Caco-2 (cell line): ENCODE data around the gene FMN1. TPM values are rescaled to one million over a fixed set of nuclear protein-coding genes. Genes with fewer than 3 reads are reported as not detected.

ENCODE experiments used
- BruUV-seq: library from RNA; stranded (reverse); fragments of 400-500 nt; replicated peaks from 2 replicates; lab custom pipeline; 2021; lab: Mats Ljungman, UMichigan
- CTCF ChIA-PET: fragments of 300-600 bp; sonication (Branson Sonifier 250); formaldehyde crosslinking; loops from one replicate; lab custom pipeline; 2022; ENCODE audit warnings: antibody characterized with exemption; lab: Charles Lee
- POLR2A ChIA-PET: fragments of 300-600 bp; sonication (Branson Sonifier 250); formaldehyde crosslinking; loops from one replicate; lab custom pipeline; 2022; ENCODE audit warnings: antibody characterized with exemption; lab: Charles Lee
- DNase-seq, 2 experiments: peaks; one replicate each; pipeline versions ENCODE4 v3.0.0 to v3.0.0-alpha.2; 2020 to 2022
- H3K27me3 ChIP-seq: replicated peaks from 2 replicates; pipeline ENCODE4 v1.6.0; 2011; ENCODE audit warnings: low read length; ENCODE audit not compliant: control insufficient read depth, insufficient read depth
- H3K36me3 ChIP-seq: 2 replicates; pipeline ENCODE4 v1.5.1; 2011; ENCODE audit warnings: low read length; ENCODE audit not compliant: control insufficient read depth, insufficient read depth
- H3K4me1 ChIP-seq: fragments of 250-450 bp; sonication (Bioruptor Pico); 2 replicates; pipeline ENCODE4 v1.5.1; 2020; ENCODE audit warnings: mild to moderate bottlenecking
- H3K4me3 ChIP-seq: 2 replicates; pipeline ENCODE4 v1.5.1; 2011; ENCODE audit warnings: low read depth, mild to moderate bottlenecking, control low read depth, low read length
- H3K9me3 ChIP-seq: fragments of 250-450 bp; sonication (Bioruptor Pico); 2 replicates; pipeline ENCODE4 v1.5.1; 2020; ENCODE audit warnings: mild to moderate bottlenecking, moderate library complexity
- H3K27ac Mint-ChIP-seq: one replicate; pipeline ENCODE4 v1.8.0; 2022; ENCODE audit warnings: mixed read lengths; ENCODE audit not compliant: unreplicated experiment
- H3K27me3 Mint-ChIP-seq: one replicate; pipeline ENCODE4 v1.8.0; 2022; ENCODE audit warnings: mixed read lengths; ENCODE audit not compliant: insufficient read depth, unreplicated experiment
- H3K36me3 Mint-ChIP-seq: one replicate; pipeline ENCODE4 v1.8.0; 2022; ENCODE audit warnings: mild to moderate bottlenecking, mixed read lengths; ENCODE audit not compliant: insufficient read depth, unreplicated experiment
- H3K4me1 Mint-ChIP-seq: one replicate; pipeline ENCODE4 v1.8.0; 2022; ENCODE audit warnings: low read depth, mixed read lengths; ENCODE audit not compliant: unreplicated experiment
- H3K4me3 Mint-ChIP-seq: one replicate; pipeline ENCODE4 v1.8.0; 2022; ENCODE audit warnings: mild to moderate bottlenecking, moderate library complexity, mixed read lengths; ENCODE audit not compliant: unreplicated experiment
- H3K9me3 Mint-ChIP-seq: one replicate; pipeline ENCODE4 v1.8.0; 2022; ENCODE audit warnings: mixed read lengths; ENCODE audit not compliant: unreplicated experiment
- CTCF ChIP-seq, 2 experiments: fragments of 200-600 bp in 1 of 2; IDR thresholded peaks; 1 replicate in 1 of 2; 2 replicates in 1 of 2; pipeline versions ENCODE4 v1.5.1 to v1.8.0; 2011 to 2022; ENCODE audit warnings: antibody characterized with exemption in 1 of 2, control low read depth in 1 of 2, inconsistent platforms in 1 of 2, low read depth in 1 of 2, low read length in 1 of 2, mild to moderate bottlenecking in 1 of 2, moderate library complexity in 1 of 2; ENCODE audit not compliant: insufficient read depth in 1 of 2, severe bottlenecking in 1 of 2, unreplicated experiment in 1 of 2
- intact Hi-C: fragments of 100-400 bp; cut with micrococcal nuclease; formaldehyde crosslinking; loops from one replicate; pipeline ENCODE4 v1.10.0; 2022; ENCODE audit not compliant: unreplicated experiment
- total RNA-seq: library from RNA; stranded (reverse); gene quantifications from 2 replicates; pipeline ENCODE4 v1.2.3, GENCODE V29; 2022

Gene FMN1
- total RNA-seq, 1 experiment from 2014 or later, result 1.6 TPM

- DNase-seq, result no peak
- Mint-ChIP-seq H3K27me3 (no peaks in the 10 kb centered on the region), H3K36me3 (peaks cover 5% of the 10 kb centered on the region), H3K4me3 (no peak overlapping the region), H3K27ac (no peak overlapping the region), H3K9me3 (no peaks in the 10 kb centered on the region), H3K4me1 (peaks cover 33% of the 10 kb centered on the region)
- H3K4me1 ChIP-seq, result peaks cover 35% of the 10 kb centered on the region
- TF ChIP-seq CTCF (IDR thresholded peaks at IDR 0.05; ENCODE audit: insufficient read depth in 1 of 2, low read depth in 1 of 2, low read length in 1 of 2, severe bottlenecking in 1 of 2, unreplicated experiment in 1 of 2), result no peak
- BruUV-seq, result no TSS peak
- ChIA-PET POLR2A (no interaction called here), CTCF (no interaction called here)
- H3K4me3 ChIP-seq, result no peak overlapping the region
- no peaks in the 10 kb centered on the region for H3K9me3 ChIP-seq
- no peaks in the 10 kb centered on the region for H3K27me3 ChIP-seq
- no peaks in the 10 kb centered on the region for H3K36me3 ChIP-seq
- intact Hi-C loops, result loop anchor here (5.0 kb wide), 1 partner anchor 58 kb away; no protein-coding TSS in a partner anchor
These were observed 10.4 kb upstream of the FMN1 start for GRCh38 chr15:33204926-33205325.

GRCh38 chr15:33204087-33204486, 9.6 kb upstream of the FMN1 start:
- TF ChIP-seq CTCF (IDR thresholded peaks at IDR 0.05; ENCODE audit: insufficient read depth in 1 of 2, low read depth in 1 of 2, low read length in 1 of 2, severe bottlenecking in 1 of 2, unreplicated experiment in 1 of 2), result no peak
- H3K4me3 ChIP-seq, result no peak overlapping the region
- BruUV-seq, result no TSS peak
- H3K27me3 Mint-ChIP-seq, result no peaks in the 10 kb centered on the region
- no peak for DNase-seq
- no peaks in the 10 kb centered on the region for H3K9me3 Mint-ChIP-seq
- ChIA-PET POLR2A (no interaction called here), CTCF (no interaction called here)
- no peak overlapping the region for H3K4me3 Mint-ChIP-seq
- H3K4me1 Mint-ChIP-seq, result peaks cover 41% of the 10 kb centered on the region
- no peaks in the 10 kb centered on the region for H3K27me3 ChIP-seq
- H3K36me3 Mint-ChIP-seq, result peaks cover 5% of the 10 kb centered on the region
- no peaks in the 10 kb centered on the region for H3K36me3 ChIP-seq
- H3K9me3 ChIP-seq, result no peaks in the 10 kb centered on the region
- intact Hi-C loops, result loop anchor here (5.0 kb wide), 1 partner anchor 57 kb away; no protein-coding TSS in a partner anchor
- H3K27ac Mint-ChIP-seq, result no peak overlapping the region
- peaks cover 44% of the 10 kb centered on the region for H3K4me1 ChIP-seq

- no peaks in the 10 kb centered on the region for H3K36me3 ChIP-seq
- TSS peak; percentile 50 for BruUV-seq
- no peaks in the 10 kb centered on the region for H3K27me3 ChIP-seq
- intact Hi-C loops, result loop anchor here (5.0 kb wide), 1 partner anchor 54 kb away; no protein-coding TSS in a partner anchor
- Mint-ChIP-seq H3K27ac (peak overlapping the region; percentile 93), H3K9me3 (no peaks in the 10 kb centered on the region), H3K27me3 (no peaks in the 10 kb centered on the region), H3K4me1 (peaks cover 42% of the 10 kb centered on the region), H3K36me3 (peaks cover 5% of the 10 kb centered on the region), H3K4me3 (peak overlapping the region; percentile 11)
- DNase-seq, result peak; percentile 83 to 92
- ChIA-PET CTCF (no interaction called here), POLR2A (no interaction called here)
- H3K4me1 ChIP-seq, result peaks cover 47% of the 10 kb centered on the region
- peak in 1 of 2 experiments; percentile 28 for TF ChIP-seq CTCF (IDR thresholded peaks at IDR 0.05; ENCODE audit: insufficient read depth in 1 of 2, low read depth in 1 of 2, low read length in 1 of 2, severe bottlenecking in 1 of 2, unreplicated experiment in 1 of 2)
- H3K9me3 ChIP-seq, result no peaks in the 10 kb centered on the region
- H3K4me3 ChIP-seq, result no peak overlapping the region
These were observed 7.1 kb upstream of the FMN1 start for GRCh38 chr15:33201491-33202231.
